ENCODE measurements around the gene RHEX. TPM values are rescaled to one million over a fixed set of nuclear protein-coding genes. Genes with fewer than 3 reads are reported as not detected.

Gene RHEX
- total RNA-seq, 1 experiment from 2014 or later, result not detected

DNA sequence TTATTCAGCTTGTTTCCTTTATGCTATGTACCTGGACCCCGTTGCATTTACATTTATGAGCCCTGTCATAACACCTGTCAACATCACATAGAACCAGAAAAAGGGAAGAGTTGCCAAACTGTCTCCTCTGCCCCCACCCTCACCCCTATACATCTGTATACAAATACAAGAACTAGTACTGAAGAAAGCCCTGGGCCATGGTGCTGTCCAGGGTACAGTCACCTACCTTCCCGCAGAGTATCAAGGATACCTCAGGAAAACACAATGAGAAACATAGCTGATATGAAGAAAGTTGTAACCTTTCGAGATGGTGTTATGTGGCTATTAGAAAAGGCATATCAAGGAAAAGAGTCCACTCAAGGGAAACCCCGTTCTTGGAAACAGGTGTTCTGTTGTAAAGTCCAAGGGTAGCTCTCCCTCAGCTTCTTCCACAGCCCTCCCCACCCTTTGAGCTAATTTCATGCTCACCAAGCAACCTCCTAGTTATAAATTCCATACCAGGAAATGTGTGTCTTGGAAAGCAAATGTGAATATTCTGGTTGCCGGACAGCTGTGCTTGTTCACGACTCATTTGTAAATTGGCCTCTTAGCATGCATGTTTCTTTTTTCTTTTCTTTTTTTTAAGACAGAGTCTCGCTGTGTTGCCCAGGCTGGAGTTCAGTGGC lies 80.9 kb downstream of the RHEX start:
- POLR2A ChIA-PET, result no interaction called here
- TF ChIP-seq ZNF263 (CRISPR knock-in tag; IDR thresholded peaks at IDR 0.05; ENCODE audit: low read depth) (no peak), ZNF423 (CRISPR knock-in tag; IDR thresholded peaks at IDR 0.05) (no peak), ETV6 (CRISPR knock-in tag; IDR thresholded peaks at IDR 0.05) (no peak), IRF2 (CRISPR knock-in tag; IDR thresholded peaks at IDR 0.05; ENCODE audit: borderline replicate concordance, low read depth) (no peak), SMAD4 (CRISPR knock-in tag; IDR thresholded peaks at IDR 0.05) (no peak), SP1 (CRISPR knock-in tag; conservative IDR thresholded peaks at IDR 0.05) (no peak), OVOL2 (CRISPR knock-in tag; IDR thresholded peaks at IDR 0.05; ENCODE audit: borderline replicate concordance) (no peak), FOXJ3 (CRISPR knock-in tag; IDR thresholded peaks at IDR 0.05; ENCODE audit: borderline replicate concordance) (no peak), HMGA2 (CRISPR knock-in tag; IDR thresholded peaks at IDR 0.05) (no peak), ZNF138 (CRISPR knock-in tag; conservative IDR thresholded peaks at IDR 0.05) (no peak), PRRX2 (CRISPR knock-in tag; IDR thresholded peaks at IDR 0.05) (no peak), NR2C2 (CRISPR knock-in tag; IDR thresholded peaks at IDR 0.05) (no peak), KAT7 (CRISPR knock-in tag; IDR thresholded peaks at IDR 0.05; ENCODE audit: borderline replicate concordance) (no peak), FOXP1 (CRISPR knock-in tag; IDR thresholded peaks at IDR 0.05; ENCODE audit: borderline replicate concordance) (no peak)
- TF ChIP-seq, protein P1, sequence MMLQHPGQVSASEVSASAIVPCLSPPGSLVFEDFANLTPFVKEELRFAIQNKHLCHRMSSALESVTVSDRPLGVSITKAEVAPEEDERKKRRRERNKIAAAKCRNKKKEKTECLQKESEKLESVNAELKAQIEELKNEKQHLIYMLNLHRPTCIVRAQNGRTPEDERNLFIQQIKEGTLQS (CRISPR knock-in tag; conservative IDR thresholded peaks at IDR 0.05), result no peak
- TF ChIP-seq, protein P2, sequence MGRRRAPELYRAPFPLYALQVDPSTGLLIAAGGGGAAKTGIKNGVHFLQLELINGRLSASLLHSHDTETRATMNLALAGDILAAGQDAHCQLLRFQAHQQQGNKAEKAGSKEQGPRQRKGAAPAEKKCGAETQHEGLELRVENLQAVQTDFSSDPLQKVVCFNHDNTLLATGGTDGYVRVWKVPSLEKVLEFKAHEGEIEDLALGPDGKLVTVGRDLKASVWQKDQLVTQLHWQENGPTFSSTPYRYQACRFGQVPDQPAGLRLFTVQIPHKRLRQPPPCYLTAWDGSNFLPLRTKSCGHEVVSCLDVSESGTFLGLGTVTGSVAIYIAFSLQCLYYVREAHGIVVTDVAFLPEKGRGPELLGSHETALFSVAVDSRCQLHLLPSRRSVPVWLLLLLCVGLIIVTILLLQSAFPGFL (CRISPR knock-in tag; IDR thresholded peaks at IDR 0.05; ENCODE audit: borderline replicate concordance), result no peak
- TF ChIP-seq, protein P3, sequence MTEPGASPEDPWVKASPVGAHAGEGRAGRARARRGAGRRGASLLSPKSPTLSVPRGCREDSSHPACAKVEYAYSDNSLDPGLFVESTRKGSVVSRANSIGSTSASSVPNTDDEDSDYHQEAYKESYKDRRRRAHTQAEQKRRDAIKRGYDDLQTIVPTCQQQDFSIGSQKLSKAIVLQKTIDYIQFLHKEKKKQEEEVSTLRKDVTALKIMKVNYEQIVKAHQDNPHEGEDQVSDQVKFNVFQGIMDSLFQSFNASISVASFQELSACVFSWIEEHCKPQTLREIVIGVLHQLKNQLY (CRISPR knock-in tag; IDR thresholded peaks at IDR 0.05), result no peak
- TF ChIP-seq, protein P4, sequence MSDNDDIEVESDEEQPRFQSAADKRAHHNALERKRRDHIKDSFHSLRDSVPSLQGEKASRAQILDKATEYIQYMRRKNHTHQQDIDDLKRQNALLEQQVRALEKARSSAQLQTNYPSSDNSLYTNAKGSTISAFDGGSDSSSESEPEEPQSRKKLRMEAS (CRISPR knock-in tag; IDR thresholded peaks at IDR 0.05), result no peak
- ATAC-seq, result no peak
- Mint-ChIP-seq H3K9me3 (peaks cover 11% of the 10 kb centered on the region), H3K27me3 (ENCODE audit: low read depth) (no peaks in the 10 kb centered on the region), H3K4me3 (no peak overlapping the region), H3K36me3 (no peaks in the 10 kb centered on the region), H3K27ac (no peak overlapping the region), H3K4me1 (peaks cover 19% of the 10 kb centered on the region)
- DNase-seq (ENCODE audit: low spot score), result no peak
- CTCF ChIA-PET, result no interaction called here

DNA sequence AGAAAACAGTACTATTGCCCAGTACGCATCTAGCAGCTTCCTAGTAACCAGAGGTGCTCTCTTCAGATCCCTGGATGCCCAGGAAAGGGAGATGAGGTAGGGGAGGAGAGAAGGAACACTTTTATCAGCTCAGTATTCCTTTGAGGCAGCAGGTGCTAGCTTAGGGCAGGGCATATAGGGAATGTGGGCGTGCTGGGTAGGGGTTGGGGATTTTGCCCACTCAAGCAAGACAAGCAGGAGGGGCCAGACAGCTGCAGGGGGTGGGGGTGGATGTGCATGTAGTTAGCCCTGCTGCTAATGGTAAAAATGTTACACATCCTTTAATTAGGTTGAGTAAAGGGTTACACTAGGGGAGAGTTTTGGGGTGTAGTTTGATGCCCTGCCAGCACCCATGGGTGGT lies 82.3 kb downstream of the RHEX start:
- peaks cover 16% of the 10 kb centered on the region for H3K9me3 Mint-ChIP-seq
- ChIA-PET POLR2A (no interaction called here), CTCF (interaction anchor here (1.0 kb wide), 1 partner anchor 151 kb away, joined by 4 read pairs; no protein-coding TSS in a partner anchor)

More for the DNA sequence above, 82.3 kb downstream of the RHEX start:
- TF ChIP-seq, protein P5, sequence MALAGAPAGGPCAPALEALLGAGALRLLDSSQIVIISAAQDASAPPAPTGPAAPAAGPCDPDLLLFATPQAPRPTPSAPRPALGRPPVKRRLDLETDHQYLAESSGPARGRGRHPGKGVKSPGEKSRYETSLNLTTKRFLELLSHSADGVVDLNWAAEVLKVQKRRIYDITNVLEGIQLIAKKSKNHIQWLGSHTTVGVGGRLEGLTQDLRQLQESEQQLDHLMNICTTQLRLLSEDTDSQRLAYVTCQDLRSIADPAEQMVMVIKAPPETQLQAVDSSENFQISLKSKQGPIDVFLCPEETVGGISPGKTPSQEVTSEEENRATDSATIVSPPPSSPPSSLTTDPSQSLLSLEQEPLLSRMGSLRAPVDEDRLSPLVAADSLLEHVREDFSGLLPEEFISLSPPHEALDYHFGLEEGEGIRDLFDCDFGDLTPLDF (CRISPR knock-in tag; IDR thresholded peaks at IDR 0.05), result no peak
- no peak for TF ChIP-seq ELF4 (CRISPR knock-in tag; IDR thresholded peaks at IDR 0.05; ENCODE audit: low read depth)
- TF ChIP-seq TEAD1 (CRISPR knock-in tag; IDR thresholded peaks at IDR 0.05), result no peak
- TF ChIP-seq, protein P6, sequence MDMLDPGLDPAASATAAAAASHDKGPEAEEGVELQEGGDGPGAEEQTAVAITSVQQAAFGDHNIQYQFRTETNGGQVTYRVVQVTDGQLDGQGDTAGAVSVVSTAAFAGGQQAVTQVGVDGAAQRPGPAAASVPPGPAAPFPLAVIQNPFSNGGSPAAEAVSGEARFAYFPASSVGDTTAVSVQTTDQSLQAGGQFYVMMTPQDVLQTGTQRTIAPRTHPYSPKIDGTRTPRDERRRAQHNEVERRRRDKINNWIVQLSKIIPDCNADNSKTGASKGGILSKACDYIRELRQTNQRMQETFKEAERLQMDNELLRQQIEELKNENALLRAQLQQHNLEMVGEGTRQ (CRISPR knock-in tag; IDR thresholded peaks at IDR 0.05), result no peak
- TF ChIP-seq NR3C1 (CRISPR knock-in tag; conservative IDR thresholded peaks at IDR 0.05; ENCODE audit: low read depth), result no peak
- TF ChIP-seq TEAD4 (CRISPR knock-in tag; IDR thresholded peaks at IDR 0.05), result no peak
- TF ChIP-seq ZNF671 (CRISPR knock-in tag; IDR thresholded peaks at IDR 0.05), result no peak
- no peak for TF ChIP-seq FOXJ3 (CRISPR knock-in tag; IDR thresholded peaks at IDR 0.05; ENCODE audit: borderline replicate concordance)
- DNase-seq (ENCODE audit: low spot score) (no peak), ATAC-seq (no peak)
- no peak overlapping the region for H3K27ac Mint-ChIP-seq
- no peaks in the 10 kb centered on the region for H3K27me3 Mint-ChIP-seq (ENCODE audit: low read depth)
- no peak overlapping the region for H3K4me3 Mint-ChIP-seq
- peaks cover 19% of the 10 kb centered on the region for H3K4me1 Mint-ChIP-seq
- no peaks in the 10 kb centered on the region for H3K36me3 Mint-ChIP-seq

Measured in WTC11 (cell line).